ENCODE measurements around the gene GHR.

Gene GHR

DNA sequence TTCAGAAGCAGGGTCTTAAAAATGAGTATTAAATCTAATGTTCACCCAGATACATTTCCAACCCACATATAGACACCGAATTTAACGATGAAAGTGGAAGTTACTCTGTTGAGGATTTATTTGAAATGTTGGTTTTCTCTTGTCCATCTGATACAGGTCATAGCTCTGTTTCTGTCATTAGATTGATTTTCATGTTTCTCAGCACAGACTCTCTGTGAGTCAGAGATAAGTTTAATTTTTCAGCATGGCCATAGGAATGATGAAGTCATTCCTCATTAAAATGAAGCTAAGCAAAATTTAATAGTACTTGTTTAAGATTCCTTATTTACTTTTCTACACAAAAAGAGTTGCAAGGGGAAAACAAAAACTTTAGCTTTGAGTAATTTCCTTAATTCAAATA lies 38.8 kb downstream of the GHR start:
- DNase-seq (ENCODE audit: low read depth, low spot score), result no peak

DNA sequence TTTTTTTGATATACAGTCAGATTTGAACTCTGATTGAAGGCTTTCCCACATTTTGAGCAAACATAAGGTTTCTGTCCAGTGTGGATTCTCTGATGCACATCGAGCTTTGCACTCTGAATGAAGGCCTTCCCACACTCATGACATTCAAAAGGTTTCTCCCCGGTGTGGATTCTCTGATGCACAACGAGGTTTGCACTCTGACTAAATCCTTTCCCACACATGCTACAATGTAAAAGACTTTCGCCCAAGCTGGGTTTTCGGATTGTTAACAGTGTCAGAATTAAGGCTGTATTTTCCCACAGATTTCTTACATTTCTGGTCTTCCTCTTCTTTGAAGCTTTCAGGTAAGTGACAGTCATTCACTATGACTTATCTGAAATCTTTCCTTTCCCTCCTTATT lies 44.3 kb downstream of the GHR start:
- no peak for DNase-seq (ENCODE audit: low read depth, low spot score)

DNA sequence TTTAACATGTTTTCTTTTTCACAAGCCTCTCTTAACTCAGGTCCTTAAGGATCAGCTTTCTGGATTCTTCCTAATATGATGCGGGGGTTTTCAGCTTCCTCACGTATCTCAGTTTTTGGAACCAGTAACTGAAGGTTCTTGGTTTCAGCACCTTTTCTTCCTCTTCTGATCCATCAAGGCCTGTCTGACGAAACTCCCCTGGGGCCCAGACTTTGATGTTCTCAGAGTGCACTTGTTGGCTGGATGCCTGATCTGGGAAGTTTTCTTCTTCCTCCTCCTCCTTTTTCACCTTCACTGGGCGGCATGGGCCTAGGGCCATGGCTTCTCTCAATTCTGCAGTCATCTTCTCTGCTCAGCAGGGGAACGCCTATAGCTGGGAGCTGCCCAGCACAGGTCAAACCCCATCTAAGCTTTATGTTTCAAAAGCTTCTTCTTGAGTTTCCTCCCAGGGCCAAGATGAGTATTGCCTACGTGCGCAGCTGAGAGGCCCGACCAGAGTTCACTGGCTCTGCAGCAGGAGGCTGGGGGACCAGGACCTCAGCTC lies 44.8 kb downstream of the GHR start:
- no peak for DNase-seq (ENCODE audit: low read depth, low spot score)

DNA sequence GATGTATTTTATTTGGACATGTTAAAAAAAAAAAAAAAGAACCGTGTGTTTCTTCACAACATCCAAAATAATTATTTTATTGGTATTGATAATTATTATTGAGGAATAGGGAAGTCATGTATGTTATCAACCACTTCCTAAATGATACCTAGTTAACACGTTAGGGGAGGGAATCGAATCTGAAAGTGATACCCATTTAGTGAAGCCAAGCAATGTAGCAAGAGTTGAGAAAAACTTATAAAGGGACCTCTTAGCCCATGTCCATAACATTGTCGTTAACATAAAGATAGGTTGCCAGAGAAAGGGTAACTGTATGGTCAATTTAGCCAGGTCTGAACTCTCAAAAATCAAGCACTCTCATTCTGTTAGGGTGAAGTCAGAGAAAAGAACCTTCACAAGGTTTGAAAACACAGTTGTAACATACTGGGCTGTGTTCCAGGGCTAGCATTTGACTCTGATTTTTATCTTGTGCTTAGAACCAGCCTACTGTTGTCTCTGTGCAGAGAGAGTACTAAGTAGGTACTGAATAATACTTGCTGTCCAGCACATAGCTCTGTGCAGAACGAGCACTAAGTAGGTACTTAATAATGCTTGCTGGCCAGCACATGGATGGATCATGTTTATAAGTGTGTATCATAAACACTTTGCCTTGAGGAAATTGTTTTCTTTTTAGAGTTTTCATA lies 60.4 kb downstream of the GHR start:
- DNase-seq (ENCODE audit: low read depth, low spot score), result no peak

DNA sequence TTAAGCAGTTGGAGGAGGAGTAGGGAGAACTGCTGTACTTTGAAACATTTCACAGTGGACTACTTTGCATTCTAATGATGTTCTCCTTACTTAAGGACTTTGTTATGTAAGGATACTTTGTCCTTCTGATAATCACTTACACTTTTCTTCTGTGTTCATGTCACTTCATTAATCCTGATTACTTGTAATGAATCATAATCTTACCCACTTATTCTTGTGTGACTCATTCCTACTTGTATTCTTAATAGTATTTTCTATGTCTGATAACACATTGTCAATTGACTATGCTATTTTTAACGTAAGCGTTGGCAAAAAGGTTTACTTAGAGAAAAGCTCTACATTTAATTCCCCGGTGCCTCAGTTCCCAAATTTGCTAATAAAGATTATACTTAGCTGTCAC lies 63.8 kb downstream of the GHR start:
- no peak for DNase-seq (ENCODE audit: low read depth, low spot score)

DNA sequence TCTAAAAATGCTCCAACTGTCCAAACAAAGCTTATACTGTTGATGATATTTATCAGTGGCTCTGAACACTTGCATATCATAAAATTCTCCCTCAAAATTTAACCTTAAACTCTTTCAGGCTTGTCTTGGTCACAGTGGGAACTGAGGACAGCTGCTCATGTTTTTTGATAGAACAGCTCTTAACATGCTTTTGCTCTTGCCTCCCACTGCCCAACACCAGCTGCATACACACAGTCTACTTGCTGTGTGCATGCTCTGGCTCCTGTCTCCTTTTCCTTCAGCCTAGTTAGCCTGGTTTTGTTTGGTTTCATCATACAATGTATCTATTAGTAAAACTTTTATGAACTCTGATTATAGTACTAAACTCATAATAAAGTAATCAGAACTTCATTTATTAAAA lies 64.6 kb downstream of the GHR start:
- no peak for DNase-seq (ENCODE audit: low read depth, low spot score)

DNA sequence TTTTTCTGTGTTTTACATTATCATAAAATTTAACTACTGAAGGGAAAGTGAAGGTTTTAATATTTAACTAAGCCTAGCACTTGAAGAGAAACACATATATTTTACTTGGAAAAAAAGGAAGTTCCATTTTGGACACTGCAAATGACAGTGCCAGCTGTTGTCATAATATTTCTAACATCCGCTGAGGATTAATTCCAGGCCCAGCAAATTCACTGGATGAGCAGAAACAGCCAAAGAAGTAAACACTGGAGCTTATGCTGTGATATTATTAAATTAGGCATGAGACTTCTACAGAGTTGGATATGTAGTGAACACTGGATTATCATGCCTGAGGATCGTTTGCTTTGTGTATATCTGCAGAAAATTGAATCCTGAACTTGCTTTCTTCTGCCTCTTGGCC lies 67.6 kb downstream of the GHR start:
- DNase-seq (ENCODE audit: low read depth, low spot score), result no peak

DNA sequence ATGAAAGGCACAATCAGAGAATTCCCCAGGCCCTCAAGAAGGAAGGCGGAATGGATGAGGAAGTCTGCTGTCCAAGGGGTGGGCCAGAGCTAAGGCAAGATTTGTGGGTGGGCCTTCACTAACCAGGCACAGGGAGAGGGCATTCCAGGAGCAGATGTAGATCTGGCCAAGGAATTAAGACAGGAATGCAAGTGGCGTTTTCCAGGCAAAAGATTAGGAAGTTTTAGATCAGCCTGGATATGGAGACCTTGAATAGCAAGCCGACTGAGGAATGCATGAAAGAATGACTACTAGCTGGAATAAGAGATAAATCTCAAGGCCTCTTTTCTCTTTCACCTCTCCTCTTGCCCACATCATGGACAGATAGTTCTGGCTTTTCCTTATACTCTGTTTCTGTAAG lies 68.5 kb downstream of the GHR start:
- no peak for DNase-seq (ENCODE audit: low read depth, low spot score)

DNA sequence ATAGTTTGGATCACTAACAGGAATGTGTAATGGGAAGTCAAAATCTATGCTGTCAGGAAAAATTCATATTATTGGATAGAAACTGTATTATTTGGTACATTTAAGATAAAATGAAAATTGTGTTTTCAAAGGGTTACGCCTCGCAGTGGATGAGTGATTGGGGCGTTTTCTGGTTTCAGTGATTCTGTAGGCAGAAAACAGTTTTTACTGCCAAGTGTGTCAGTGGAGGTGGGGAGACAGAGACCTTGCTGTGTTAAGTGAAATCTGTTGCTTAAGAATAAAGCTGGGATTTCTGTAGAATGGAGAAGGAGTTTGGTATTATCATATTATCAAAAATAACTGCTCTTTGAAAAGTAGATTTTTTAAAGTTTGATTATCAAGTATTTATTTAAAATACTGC lies 69.7 kb downstream of the GHR start:
- no peak for DNase-seq (ENCODE audit: low read depth, low spot score)

DNA sequence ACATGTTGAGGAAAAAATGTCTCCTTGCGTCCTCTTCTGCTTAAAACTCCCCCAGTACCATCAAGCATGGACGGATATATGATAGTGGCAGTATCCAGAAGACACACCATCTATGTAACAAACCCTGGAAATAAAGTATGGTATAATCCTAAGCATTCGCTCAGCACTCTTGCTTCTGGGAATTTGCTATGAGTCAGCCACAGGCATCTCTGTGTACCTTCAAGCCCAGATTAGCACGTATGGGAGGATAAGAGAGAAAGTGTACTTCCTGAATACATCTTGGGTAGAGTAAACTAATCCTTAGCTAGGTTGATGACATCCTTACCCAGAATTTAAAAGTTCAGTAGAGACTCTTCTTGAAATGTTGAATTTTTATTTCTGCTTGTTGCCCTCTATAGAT lies 71.2 kb downstream of the GHR start:
- no peak for DNase-seq (ENCODE audit: low read depth, low spot score)

DNA sequence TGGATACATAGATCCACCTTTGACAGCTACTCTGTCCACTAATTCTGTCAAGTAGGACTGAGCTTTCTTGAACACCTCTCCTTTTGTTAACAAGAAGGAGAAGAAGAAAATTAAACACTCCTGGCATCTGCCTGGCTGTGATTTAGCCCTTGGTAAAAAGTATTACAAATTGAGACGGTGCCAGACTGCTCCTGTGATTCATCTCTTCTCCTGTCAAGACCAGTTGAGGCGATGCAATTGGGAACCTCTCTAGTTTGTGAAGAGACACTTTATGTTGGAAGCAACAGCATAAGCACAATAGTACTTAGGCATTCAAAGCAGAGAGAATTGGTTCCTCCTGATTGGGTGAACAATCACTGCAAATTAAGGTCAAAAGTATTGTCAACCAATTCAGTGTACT lies 72.7 kb downstream of the GHR start:
- DNase-seq (ENCODE audit: low read depth, low spot score), result no peak

DNA sequence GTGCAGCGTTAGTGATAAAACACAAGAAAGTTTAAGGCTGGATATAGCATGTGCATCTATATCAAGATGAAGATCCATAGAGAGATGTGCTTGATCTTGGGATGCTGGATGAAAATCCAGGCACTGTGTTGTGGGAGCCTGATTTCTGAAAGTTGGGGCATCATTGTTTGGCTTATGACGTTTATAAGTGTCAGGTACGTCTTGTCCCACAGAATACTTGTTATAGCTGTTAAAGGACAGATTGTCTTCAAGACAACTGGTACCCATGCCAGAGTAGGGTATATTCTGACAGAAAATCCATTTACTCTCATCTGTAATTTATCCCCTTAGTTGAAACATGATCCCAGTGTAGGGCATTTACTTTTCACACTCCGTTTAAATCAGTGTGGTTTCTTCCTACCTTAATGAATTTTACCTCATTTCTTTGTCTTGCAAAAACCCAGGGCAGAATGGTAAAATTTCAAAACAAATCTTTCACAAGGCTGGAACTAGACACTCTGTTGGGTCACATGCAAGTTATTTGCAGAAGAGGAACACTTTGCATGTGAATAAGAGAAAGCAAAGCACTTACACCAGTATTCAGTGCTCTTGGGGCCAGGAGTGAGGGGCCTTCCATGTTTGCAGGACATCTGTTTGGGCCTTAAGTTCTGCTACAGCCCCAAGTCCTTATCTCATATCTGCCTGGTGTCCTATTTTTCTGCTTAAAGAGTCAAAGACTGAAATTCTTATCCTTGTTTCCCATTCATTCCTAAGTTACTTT lies 73.3 kb downstream of the GHR start:
- DNase-seq (ENCODE audit: low read depth, low spot score), result no peak

DNA sequence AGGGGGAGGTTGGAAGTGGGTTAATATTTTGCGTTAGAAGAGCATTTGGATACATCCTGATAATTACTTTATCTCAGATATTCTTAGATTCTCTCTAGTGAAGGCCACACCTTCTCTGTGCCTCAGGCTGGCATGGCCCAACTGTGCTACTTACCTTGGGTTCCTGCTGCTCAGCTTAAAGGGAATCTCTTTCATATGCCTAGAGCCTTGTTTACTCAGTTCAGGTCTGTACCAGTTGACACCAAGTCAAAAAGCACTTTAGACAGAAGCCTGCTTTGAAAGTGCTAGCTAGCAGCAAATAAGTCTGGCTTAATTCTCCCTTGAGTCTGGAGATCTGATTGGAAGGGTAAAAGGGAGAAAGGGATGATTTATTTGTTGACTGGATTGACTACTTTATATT lies 74.8 kb downstream of the GHR start:
- DNase-seq (ENCODE audit: low read depth, low spot score), result no peak

DNA sequence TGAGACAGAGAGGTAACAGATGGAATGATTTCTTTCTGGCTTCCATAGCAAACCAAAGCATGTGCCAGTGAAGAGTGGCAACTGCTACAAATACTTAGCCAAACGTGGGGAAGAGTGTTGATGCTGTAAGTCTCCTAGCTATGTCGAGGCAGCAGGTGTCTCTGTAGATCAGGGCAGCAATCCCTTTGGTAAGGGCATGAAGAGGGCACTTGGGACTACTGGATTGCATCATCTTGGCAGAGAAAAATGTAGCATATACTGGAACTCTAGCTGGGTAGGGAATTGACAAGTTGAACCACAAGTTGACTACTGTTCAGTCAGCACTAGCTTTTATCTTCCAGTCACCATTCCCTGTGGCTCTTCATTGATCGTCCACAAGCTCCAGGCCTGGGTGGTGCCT lies 75.8 kb downstream of the GHR start:
- no peak for DNase-seq (ENCODE audit: low read depth, low spot score)

DNA sequence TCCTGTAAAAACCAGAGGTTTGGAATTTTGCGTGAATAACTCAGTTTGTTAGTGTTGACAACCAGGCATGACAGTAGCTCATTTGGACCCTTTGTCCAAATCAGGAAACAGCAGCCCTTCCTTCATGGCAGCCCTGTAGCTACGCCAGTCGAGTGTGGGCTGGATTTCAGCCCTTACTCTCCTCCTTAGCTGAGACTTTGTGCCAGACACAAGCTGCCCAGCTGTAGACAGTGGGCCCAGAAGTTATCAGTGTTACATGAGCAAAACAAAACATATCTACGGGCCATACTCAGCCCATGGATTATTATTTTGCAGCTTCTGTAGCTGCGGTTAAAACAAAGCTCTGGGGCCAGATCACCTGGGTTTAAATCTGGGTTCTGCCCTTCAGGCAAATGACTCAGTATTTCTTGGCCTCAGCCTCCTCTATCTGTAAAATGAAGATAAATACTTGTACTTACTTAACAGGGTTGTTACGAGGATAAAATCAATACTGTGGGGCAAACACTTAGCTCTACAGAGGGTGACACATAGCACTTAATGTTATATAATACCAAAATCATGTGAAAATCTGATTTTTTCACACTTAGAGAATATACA lies 76.9 kb downstream of the GHR start:
- no peak for DNase-seq (ENCODE audit: low read depth, low spot score)

DNA sequence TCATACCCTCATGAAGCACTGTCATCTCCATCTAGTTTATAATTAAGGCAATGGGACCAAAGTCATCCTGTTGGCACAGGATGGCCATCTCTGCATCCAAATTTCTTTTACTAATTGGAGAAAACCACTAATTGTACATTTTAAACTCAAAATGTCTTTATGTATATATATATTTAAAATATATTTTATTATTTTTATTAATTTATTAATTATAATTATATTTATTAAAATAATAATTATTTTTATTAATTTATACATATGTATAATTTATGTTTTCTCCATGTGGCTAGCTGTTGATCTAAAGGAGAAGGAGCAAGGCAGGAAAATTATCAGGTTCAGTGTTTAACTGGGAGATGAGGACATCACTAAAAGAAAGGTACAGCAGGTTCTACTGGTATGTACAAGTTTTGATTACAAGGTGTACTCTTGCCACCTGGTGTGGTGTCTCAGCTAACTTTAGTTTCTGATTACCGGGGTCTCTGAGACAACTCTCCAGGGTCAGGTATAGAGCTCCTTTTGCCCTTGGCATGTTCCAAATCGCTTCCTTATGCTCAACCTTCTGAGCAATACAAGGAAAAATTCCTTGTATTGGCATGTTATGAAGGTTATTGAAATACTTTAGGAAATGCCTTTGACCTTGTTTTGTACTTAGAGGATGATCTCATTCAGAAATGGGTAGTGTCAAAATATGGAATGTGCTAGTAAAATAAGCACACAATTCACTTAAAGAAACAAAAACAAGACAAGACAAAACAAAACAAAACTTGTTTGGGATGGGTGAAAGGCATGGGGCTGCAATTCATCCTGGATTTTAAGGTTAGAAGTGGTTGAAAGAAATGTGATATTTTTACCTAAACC lies 79.6 kb downstream of the GHR start:
- no peak for DNase-seq (ENCODE audit: low read depth, low spot score)

DNA sequence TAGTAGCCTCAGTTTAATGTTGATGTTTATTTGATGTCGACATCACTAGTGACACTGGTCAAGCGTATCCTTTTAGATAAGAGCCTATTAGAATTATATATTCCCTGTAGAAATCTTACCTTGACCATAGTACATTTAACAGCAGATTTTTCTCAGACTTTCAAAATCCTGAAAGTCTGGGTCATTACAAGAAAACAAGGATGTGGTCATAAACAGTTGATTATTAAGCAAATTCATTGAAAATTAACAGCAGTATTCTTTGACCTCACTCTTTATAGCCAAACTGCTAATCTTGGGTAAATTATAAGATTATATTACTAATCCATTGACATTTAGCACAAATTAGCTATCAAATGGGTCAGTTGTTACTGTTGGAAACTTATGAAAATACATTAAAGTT lies 83.4 kb downstream of the GHR start:
- DNase-seq (ENCODE audit: low read depth, low spot score), result no peak

DNA sequence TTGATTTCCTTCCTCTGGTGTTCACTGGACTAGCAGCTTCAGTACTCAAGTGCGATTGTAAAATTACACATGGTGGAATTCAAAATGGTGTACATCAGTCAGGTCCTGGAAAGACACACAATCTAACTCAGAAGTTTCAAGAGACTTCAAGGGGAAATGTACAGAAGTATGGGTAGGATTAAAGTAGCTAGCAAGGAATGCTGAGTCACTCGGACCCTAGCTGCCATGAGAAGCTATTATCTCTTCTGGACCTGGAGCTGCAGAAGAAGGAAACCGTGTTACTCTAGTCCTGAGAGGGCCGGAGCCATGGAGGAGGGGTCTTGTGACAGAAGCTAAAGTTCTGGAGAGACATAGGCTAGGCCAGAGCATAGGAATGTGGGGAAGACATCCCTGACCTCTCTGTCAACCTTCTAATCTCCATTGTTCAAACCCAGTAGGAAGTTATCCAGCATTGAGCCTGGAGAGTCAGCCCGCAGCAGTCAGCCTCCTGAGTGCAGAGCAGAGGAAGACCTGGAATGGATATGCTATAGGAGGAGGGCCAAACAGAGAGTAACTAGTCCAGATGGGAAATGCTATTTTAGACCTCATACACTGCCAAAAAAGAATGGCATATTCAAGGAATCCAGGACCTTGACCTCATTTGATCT lies 84.3 kb downstream of the GHR start:
- DNase-seq (ENCODE audit: low read depth, low spot score), result no peak

DNA sequence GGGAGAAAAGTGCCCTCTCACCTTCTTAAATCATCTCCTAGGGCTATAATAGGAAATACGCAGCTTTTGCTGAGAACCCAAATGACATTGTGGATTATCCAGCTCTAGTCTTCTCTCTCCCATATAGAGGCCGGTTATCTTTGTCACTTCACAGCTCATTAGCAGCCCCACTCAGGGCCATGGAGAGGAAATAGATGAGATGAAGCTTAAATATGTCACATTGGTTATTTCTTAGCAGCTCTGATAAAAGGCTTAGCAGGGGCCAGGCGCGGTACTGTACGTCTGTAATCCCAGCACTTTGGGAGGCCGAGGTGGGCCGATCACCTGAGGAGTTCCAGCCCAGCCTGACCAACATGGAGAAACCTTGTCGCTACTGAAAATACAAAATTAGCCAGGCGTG lies 90.0 kb downstream of the GHR start:
- DNase-seq (ENCODE audit: low read depth, low spot score), result no peak

DNA sequence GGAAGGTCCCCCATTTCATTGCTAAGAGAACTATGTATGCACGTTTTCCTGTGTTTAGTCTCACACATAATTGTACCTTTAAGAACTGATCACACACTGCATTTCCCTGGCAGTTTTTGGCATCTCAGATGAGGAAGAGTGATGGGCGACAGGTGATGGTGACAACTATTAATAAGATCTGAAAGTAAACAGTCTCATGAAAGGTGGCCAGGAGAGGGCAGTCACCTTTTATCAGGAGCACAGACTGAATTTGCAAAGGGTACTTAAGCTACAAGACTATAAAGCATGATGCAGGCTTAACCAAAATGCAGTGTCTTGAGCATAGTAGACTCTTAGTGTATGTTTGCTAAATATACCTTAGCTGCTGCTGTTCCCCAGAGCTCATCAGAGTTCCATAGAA lies 91.5 kb downstream of the GHR start:
- DNase-seq (ENCODE audit: low read depth, low spot score), result no peak

DNA sequence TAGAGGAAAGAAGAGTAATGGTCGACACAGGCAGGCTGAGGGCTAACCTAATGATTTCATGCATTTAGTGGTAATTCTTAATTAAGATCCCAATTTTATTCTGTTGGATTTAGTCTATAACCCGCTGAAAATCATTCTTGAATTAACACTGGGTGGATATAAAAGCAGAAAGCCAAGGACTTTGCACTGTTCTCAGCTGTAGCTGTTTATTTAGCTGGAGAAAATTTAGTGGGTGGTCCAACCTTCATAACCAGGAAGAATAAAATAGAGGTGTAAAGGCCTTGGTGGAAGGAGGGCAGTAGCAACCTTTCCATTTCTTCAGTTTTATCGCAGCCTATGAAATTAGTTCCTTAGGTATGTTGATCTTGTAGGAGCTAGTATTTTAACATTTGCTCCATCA lies 92.3 kb downstream of the GHR start:
- DNase-seq (ENCODE audit: low read depth, low spot score), result no peak
